ENCODE measurements around the gene KIRREL3.

KIRREL3 gene

DNA sequence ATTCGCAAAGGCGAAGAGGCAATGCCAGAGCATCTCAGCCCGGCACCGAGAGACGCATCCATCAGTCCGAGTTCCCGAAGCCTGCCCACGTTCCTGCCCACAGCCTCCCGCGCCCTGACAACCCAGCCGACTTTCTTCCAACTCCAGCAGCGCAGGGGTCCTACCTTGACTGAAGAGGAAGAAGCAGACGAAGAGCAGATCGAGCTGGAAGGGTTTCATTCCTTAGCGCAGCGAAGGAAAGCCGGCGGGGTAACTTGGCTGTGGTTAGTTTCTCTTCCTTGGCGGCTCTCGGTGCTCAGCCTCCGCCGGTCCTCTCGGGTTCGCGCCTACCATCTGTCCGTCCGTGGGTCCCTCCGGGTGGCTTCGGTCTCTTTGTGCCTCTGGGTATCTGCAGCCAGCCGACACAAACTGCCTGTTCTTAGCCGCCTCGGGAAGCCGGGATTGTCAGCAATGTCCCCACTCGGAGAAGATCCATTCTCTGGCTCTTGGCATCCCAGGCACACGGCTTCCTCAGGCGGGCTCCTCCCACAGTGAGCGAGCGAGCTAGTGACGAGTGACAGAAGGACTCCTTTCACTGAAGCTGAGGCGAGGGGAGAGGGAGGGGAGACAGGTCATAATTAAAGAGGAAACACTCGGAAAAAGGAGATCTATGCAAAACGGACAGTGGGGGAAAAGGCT, at the start of gene KIRREL3:
Gene KIRREL3, minus strand, starts transcription at position 480 of the 678 bp plus-strand sequence.
- no peak for DNase-seq

DNA sequence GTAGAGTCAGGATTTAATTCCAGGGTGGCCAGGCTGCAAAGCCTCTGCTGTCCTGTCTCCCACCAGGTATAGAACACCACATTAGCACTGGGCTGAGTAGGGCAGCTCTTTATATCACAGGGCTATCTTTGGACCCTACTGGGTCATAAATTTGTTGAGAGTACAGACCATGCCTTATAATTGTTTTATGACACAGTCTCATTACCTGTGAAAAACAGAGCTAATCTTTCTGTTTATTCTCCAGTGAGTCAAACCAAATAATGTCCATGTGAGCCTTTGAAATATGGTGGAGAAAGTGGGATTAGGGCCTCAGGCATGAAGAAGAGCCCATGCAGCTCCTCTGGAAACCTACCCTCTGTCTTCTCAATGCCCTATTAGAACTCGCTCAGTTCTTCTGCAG, 49.6 kb upstream of the KIRREL3 start:
- DNase-seq, result no peak

DNA sequence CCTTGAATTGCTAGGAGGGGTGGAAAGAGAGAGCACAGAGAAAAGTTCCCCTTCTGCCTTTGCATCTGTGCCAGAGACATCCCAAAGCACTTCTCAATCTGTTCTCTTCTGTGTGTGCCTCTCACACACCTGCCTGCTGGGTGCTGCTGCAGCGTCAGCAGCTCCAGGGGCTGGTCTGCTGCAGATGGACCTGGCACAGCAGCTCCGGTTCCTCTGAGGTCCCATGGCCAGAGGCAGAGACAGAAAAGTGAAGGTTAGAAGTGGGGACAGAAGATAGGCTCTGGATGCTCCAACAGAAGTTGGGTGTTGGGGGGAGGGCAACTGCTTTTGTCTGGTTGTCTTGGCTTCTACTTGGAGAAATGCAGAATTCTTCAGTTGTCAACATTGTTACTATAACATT, 48.9 kb upstream of the KIRREL3 start:
- DNase-seq, result no peak

DNA sequence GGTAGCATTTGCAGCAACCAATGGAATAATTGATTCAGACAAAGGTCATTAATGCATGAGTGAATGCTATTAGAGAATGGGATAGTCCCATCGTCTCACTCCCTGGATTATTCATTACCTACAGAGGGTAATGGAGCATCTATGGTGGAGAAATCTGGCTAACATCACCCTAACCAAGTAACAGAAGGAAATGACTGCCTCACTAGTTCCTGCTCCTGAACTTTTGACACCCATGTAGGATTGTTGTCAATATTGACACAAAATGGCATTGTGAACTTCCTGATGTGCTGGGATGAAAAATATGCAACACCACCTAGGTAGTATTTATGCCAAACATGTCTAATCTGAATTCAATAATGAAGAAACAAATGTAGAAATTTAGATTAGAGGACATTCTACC, 44.0 kb upstream of the KIRREL3 start:
- no peak for DNase-seq

DNA sequence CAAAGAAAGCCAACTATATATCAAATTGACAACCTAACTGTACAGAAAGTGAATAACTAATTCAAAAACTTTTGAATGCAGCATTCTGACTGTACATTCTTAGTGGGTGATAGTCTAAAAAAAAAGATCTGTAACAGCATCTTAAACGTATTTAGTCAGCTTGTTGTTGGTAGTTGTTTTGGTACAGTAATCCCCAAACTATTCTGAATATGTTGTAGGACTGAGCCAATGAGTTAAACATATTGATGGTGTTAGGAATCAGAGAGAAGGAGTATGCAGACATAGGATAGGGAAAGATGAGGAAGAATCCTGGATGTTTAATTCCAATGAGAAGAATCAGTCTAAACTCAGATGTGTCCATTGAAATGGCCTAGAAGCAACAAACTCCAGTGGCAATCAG, 41.9 kb upstream of the KIRREL3 start:
- no peak for DNase-seq

DNA sequence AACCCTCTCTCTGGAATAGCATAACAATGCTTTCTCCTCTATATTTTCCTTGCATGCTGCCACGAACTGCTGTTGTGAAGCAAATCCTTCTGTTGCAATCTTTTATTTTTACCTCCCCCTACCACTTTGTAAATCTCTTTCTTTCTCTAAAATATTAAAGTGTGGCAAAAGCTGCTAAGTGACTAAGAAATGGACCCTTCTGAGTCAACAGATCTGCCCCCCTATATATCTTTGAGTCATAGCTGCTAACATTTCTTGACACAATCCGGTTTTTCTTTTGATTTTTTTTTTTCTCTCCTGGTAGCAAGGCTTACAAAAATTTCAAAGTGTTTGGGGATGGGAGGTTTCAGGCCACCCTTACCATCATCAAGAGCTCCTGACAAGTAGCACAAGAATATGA, 39.0 kb upstream of the KIRREL3 start:
- no peak for DNase-seq

DNA sequence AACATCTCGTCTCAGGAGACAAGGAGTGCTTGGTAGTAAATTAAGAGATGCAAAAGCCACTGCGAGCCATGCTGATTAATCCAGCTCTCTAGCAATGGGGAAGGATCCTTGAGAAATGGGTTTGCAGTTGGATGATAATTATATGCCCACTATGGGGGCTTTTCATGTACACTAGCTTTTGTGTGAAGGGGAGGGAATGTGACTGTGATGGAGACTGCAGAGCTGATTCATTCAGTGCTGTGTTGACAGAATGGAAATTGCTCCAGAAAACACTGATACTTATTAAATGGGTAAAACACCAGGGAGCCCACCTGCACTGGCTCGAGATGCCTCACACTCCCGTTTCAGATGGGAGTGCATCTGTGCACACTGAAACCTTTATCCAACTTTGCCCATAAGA, 37.0 kb upstream of the KIRREL3 start:
- no peak for DNase-seq

DNA sequence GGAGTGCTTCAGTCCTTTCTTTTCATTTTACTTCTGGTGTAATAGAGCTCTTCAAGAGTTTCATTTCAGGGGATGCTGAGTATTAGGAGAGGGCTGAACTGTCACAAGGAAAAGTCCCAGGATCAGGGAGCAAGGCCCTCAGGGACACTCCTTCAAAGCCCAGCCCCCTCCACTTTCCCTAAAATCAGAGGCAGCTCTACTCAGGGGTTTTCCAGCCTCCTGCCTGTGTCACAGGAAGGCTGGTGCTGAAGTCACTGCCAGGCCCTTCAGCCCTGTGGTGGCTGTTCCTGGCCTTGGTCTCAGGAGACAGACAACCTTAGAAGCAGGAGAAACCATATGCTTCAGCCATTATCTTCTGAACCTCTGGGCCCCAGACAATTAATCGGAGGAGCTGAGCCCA, 36.4 kb upstream of the KIRREL3 start:
- DNase-seq, result no peak

DNA sequence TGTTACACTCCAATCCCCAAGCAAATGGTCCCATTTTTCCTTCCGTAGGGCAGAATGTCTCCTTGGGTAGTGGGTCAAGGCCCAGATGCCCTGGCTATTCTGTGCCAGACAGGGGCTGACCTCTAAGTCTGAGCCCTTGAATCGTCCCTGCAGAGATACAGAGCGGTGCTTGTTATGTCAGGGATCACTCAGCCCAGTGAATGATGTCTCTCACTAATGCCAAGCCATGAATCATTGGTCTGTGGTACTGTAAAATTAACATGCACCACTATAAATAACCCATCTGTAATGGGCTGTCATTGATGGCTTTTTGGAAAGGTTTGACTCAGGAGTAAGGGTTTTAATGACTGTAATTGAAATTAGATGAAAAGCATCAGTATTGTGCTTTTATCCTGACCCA, 35.3 kb upstream of the KIRREL3 start:
- DNase-seq, result no peak

DNA sequence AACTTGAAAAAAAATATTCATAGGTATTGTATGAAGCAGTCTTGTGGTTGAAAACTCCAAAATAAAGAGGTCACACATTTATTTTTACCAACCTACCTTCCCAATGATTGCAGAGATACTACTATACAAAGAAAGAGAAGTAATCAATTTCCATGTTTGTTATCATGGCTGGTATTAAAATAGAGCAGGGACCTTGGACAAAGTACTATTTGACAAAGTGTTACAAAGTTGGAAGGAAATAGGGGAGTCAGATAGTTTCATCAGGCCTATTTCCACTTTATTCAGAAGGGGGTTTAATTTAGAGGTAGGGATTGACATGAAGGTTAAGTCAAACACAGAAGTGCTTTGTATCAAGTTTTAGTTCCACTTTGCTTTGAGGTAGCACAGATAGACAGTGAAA, 34.4 kb upstream of the KIRREL3 start:
- DNase-seq, result no peak

DNA sequence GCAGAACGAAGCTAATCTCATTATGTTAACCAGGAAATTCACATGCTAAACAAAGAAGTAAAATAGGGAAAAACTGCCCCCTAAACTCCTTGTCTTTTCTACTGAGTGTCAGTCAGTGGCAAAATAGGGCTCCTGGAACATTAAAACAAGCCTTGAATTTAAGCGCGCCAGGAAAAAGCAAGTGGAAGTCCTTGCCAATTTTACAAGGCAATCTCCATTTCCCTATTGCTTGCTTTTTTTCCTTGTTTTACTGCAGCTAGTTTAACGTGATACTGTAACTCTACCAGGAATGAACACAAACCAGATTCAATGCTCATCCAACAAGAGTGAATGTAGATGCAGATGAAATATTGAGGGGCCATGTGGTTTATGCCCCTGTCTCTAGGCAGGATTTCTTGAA, 28.1 kb upstream of the KIRREL3 start:
- DNase-seq, result no peak

DNA sequence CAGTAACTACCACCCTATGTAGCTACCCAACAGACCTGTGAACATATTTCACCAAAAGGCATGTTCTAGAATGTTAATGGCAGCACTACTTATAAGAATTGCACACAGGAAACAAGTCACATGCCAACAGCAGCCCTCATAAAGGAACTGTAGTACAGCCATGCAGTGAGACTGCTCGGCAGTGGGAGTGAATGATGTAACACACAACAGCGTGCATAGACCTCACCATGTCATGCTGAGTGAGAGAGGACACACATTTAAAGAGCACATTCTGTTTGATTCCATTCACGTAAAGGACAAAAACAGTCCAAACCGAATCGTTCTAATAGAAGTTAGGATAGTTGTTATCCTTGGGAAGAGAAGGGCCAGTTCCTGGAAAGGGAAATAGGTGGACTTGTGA, 27.2 kb upstream of the KIRREL3 start:
- DNase-seq, result no peak

DNA sequence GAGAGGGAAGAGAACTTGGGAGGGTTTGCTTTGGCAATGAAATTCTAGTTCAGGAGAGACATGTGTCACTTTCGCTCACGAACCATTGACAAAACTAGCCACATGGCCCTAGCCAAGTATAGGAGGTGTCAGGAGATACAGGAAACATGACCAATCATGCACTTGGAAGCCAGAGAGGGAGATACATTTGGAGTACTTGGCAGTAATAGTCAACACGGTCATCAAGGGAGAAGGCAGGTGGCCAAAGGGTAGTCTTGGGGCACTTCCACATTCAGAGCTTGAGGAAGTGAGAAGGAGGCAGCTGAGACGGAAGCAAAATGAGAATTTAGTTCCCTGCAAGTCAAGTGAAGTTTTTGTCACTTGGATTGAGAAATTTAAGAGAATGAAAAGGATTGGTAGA, 26.4 kb upstream of the KIRREL3 start:
- DNase-seq, result no peak

DNA sequence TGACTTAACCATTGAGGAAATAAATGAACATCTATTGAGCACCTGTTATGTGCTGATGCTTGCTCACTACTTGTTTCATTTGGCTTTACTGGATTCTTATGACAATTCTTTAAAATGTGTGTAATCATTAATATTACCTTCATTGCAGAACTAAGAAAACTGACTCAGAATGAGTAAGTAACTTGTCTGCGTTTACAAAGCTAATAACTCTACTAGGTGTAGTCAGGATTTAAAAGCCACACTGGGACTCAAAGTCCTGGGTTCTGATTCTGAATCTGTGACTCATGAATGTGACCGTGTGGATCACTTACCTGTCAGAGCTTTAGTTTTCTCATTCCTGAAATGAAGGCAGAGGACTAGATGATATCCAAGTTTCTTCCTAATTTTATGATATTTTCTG, 23.4 kb upstream of the KIRREL3 start:
- DNase-seq, result no peak

DNA sequence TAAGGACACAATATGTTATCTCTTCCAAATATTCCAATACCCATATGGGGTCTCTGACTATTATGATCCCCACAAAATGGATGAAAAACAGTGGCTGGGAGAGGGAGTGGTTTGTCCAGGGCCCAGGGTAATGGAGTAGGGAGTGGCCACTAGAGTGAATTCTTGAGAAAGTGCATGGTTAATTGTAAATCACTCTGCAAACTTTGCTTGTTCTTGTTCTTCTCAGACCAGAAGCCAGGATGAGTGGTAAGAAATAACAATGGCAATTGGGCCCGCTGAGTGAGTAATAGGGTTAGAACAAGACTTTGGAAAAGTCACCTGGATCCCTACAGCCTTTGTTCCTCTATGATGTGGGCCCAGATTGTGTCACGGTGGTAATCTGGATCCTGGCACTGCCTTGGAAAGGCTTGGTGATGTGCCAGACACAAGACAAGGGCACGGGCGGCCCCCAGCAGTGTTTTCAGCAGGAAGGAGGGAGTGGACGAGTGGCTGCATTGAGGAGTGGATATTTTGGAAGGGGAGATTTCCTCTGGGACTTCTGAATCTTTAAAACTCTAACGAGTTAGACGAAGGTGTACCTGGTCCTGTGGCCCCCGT, 18.2 kb upstream of the KIRREL3 start:
- no peak for DNase-seq

DNA sequence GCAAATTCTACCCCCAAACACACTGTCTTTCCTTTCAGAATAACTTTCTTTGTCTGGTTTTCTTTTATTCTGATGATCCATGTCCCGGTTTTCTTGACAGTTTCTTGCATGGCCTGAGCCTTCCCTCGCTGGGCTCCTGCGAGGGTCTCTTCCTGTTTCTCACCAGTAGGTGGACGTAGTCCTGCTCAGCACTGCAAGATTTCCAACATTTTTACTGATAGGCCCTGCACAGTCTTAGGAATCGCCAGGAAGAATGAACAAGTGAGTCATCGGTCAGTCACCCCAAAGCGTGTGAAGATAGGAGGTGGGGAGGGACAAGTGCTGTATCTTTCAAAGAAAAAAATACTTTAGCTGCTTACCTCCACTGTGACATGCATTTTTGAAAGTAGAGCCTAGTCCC, 16.9 kb upstream of the KIRREL3 start:
- no peak for DNase-seq

DNA sequence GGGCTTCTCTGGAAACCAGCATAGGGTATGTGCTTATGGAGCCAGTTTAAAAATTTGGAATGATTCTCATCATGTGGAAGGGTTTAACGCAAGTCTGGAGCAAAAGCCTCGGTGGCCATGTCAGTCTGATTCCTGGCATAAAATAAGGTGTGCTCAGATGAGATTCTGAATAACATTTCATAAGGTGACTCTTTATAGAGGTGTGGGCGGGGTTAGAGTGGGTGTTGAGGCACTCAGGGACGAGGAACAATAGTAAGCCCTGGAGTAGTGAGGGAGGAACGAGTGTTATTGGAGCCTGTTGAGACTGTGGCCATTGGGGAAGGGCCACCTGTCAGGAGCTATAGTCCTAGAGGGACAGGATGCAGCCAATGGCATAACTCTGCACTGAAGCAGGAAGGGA, 13.0 kb upstream of the KIRREL3 start:
- no peak for DNase-seq

DNA sequence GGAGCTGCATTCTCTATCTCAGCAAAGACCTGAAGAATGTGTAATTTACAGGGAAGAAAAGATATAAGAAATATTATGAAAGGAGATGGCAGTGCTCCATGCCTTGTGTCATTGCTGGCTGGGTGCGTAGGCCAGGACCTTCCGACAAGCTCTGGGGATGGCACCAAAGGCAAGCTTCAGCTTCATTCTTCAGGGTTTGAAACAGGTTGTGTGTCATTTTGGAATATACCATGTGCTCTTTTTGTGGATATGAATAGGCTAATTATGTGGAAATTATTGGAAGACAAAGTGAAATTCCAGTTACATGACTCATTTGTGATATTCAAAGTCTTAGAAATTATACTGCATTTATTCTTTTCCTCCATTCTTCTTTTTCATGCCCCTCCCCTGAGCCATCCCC, 5.7 kb upstream of the KIRREL3 start:
- DNase-seq, result no peak

DNA sequence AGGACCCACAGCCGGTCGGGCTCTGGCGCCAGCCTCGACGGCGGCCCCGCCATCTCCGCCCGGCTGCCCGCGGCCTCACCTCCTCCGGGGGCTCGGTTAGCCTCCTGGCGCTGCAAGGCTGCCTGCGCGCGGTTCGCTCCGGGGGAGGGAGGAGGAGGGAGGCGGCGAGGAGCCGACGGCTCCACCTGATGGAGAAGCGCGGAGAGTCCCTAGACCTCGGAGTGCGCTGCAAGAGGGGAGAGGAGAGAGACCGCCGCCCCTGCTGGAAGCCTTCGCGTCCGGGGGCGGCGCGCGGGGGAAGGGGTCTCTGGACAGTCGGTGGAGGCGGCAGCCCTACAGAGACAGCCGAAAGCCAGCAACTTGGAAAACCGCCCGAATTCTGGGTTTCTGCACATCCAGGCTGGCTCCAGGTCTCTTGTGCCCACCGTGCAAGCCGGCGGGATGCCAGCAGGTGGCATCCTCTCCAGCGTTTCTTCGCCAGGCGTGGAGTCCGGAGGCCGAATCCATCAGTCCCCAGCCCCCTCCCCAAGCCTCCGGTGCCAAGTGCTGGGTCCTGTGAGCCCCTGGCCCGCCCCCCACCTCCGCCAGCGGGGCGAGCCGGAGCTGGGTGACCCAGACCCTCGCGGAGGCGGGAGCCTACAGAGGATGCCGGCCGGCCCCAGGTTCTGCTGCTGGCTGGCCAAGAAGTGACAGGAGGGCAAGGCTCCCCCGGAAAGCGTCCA, 2.9 kb upstream of the KIRREL3 start:
- DNase-seq, result peak; percentile 9

DNA sequence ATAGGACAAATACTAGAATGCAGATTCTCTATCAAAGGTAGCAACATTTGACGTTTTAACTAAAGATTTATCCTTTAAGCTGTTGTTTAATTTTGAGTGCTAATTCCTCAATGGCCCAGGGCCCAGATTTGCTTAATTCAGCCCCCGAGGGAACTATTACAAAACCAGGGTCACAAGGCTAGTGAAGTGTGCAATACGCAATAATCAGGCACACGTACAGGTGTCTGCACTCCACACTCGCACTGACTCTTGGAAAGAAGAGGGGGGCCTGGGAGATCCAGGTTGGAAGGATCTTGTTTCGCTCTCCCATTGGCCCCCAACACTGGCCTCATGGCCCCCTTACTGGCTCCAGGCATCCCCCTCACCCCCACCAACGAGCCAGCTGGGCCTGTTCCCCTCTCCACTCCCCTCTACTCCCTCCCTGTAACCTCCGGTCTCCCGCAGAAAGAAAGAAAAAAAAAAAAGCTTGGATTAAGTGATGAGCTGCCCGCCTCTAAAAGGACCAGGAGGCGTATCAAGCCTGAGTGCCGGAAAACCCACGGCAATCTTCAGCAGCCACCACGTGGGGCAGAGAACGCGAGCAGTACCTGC, 2.2 kb upstream of the KIRREL3 start:
- no peak for DNase-seq

DNA sequence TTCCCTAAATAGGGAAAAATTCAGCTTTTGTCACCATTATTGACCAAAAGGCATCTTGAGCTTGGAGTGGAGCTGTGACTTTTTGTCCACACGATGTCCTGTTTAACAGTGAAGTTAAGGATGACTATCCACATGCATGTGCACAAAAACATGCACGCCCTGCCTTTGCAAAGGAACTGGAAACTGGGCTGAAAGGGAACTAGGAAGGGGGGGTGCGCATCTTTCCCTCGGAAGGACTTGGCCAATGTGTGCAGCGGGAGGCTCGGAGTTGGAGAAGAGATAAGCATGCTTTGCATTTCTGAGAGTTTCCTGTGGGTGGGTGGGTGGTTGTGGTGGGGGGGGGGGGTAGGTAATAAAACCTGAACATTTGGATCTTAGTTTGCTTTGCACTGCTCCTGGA, 411 bp upstream of the KIRREL3 start:
- DNase-seq, result no peak

DNA sequence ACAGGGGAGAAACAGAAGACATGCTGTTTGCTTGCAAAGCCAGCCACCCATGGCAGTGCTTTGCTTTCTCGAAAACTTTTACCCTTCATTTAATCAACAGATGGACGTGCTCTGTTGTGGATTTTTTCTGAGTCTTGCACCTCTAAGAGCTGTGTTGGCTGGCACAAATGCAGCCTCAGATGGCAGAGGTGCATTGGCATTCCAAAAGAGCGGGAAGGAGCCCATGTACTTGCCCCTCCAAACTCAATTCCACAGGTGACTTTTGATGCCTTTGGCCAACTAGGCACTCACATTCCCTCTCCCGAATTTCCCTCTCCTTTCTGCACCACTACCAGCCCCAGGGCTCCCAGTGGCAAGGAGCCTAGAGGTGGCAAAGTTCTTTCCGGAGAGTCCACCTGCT, 1.2 kb downstream of the KIRREL3 start:
- DNase-seq, result no peak

DNA sequence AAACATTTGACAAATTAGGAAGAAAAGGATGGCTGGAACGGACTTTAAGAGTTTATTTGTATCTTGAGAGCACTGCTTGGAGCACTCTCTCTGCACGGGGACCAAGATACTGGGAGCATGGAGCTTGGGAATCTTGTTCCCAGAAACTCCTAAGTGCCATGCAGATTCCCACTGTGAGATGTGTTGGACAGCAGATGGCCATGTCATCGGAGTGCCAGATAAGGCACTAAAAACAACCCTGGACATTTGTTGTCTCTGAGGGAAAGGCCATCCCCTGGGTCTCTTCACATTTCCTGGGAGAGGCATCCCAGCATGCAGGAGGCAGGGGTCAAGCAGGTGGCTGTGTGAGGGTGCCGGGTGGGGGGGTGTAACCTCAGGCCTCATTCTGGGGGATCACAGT, 2.9 kb downstream of the KIRREL3 start:
- no peak for DNase-seq

DNA sequence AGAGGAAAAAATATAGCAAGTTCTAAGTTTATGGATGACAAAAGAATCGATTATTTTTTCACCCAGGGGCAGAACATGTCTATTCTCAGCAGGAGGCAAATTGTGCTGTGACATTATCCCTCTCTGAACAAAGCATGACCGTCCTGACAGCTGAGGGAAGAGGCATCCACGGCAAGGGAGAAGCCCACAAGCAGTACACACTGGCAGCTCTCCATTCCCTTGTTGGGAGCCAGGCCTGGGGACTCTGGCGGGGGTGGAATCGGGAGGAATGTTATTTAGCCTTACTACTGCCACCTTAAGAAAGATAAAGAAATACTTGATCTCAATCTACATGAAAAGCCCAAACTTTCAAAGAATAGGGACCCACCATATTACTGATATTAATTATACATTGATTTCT, 3.4 kb downstream of the KIRREL3 start:
- DNase-seq, result no peak

All from activated CD4-positive, alpha-beta T cell treated with anti-CD3 and anti-CD28 coated beads, Interleukin-2, Interleukin-6, amounts not matched to agents 100 ng/mL and 50 ng/mL, durations not matched to agents 16 hours and 8 hours (primary cell).